Kasumi-1 (cell line): ENCODE results near the gene HCK.
"Not testable (repeated sequence)": the region's sequence is repeated elsewhere in the genome, so short reads cannot be mapped to it uniquely, and the experiment has no call there.

Source experiments
- DNase-seq, 2 experiments: peaks; one replicate each; lab custom pipeline; 2025; lab: John Stamatoyannopoulos, UW

Gene HCK

DNA sequence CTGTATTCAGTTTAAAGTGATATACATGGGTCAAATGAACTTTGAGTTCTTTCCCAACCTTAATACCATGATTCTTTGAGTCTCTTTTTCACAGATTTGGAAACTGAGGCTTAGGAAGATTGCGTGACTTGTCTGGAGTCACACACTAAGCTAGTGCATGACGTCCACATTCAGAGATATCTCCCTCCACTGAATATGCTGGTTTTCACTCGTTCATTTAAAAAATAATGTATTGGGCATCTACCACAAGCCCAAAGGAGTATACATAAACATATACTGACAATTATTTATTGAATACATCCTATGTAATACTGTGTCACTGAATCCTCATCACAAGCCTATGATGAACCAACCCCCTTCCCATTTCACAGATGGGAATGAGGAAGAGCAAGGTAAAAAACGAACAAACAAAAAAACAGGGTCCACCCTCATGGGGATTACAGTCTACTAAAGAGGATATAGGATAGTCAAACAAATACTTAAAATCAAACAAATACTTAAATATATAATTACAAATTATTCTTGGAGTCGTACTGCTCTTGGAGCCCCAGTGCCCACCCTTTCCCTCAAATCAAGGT lies 56.9 kb downstream of the HCK start:
- DNase-seq = no peak

DNA sequence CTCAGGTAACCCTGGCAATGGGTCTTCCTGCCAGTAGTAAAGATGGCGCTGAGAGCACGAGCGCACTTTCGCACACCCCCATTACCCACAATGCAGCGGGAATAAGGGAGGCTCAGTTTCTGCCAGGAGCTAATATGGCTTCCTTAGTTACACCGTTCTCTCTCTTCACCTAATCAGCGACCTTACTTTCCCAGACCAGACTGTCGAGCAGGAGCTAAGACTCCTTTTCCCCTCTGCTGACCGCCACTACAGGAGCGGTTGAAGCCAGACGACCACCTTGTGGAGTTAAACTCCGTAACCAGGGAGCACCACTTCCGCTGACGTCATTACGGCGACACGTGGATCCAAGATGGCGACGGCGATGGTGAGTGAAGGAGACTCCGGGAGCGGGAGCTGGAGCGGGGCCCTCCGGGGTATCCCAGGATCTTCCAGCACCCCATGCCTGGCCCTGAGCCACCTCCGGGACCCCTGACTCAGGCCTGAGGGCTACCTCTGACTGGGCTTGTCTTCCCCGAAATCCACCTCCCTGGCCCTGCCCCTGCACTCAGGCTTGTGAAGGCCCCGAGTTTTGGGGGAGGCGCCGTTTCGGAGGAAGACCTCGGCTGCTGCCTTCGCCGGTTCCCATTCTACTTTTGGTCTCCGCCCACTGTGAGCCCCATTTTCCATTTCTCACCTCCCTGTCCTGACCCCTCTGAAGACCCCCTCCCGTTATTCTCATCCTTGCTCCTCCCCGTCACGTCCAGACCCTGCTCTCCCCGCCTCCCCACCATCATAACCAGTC lies 57.5 kb downstream of the HCK start, which contains the start of gene TM9SF4:
Gene TM9SF4, plus strand, starts transcription at position 323 of the 781 bp plus-strand sequence. Its CDS starts 27 bp downstream, at position 350.
- peak; percentile 93 to 95 for DNase-seq

DNA sequence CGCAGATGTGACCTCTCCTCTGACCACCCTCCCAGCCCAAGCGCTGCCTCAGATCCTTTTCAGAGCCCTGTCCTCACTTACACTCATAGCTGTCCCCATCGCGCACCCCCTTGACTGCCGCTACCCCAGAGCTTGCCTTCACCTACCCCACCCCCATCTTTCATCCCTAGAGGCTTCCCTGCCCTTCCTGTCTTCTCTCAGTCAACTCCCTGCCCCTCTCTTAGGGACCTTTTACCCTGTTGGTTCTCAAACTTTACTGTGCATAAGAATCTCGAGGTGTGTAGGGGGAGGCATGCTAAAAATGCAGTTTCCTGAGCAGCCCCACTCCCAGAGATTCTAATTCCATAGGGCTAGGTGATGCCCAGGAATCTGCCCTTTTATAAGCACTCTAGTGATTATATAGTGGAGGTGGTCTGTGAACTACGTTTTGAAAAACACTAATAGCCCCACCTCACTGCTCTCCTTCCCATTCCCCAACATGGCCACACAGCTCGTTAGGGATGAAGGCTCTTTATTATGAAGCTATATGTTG lies 58.2 kb downstream of the HCK start:
- DNase-seq = no peak

DNA sequence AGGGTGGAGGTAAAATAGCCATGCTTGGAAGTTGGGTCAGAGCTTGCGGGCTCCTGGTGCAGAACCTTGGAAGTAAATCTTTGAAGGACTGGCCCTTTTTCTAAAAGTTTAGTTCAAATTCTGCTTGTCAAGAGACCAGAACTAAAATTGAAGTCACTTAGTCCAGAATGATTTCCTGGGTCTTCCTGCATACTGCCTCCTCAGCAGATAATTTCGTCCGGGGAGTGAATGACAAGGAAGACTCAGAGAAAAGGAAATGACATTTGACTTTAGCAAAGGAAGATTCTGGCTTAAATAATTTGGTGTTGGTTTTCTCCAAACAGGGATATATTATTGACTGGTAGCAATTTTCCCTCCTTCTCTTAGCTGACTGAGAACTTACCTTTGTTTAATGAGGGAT lies 58.7 kb downstream of the HCK start:
- no peak for DNase-seq

DNA sequence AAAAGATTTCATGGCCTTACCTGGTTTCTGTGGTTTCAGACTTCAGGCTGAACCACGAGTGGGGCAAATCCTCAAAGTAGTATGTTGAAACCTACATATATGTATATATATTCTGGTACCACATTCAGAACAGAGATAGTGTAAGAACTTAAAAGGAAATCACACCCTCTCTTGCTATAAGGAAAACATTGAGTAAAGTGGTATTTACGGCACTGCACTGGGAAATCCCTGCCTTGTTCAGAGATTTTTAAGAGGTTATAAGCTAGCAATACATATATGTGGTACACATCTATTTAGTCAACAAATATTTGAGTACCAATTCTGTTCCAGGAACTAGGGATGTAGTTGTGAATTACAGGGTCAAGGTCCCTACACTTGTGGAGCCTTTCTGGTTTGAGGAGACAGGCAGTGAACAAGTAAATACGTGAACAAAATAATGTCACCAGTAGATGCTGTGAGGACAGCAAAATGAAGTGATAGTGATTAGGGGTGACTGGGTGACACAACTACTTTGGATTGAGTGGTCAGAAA lies 59.2 kb downstream of the HCK start:
- DNase-seq = no peak

DNA sequence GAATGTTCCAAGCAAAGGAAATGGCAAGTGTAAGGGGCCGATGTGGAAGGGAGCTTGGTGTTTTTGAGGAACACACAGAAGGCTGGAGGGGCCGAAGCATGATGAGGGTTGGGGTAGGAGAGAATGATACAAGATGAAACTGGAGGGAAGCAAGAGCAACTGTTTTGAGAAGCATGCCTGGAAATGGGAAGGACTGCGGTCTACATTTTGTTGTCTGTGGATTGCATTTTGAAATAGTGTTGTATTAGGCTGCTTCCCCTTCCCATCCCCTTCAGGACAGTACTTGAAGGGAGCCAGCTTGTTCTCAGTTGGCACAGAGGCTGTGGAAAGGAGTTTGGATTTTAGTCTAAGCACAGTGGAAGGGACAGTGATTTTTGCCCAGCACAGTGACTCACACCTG lies 59.7 kb downstream of the HCK start:
- no peak for DNase-seq

- DNase-seq = peak; percentile 77 to 82
Observed at GRCh38 chr20:32112841-32113240, 60.8 kb downstream of the HCK start.

GRCh38 chr20:32113591-32114260 lies 61.7 kb downstream of the HCK start:
- DNase-seq = no peak

GRCh38 chr20:32114305-32114960 lies 62.4 kb downstream of the HCK start:
- no peak for DNase-seq

GRCh38 chr20:32115211-32115767 lies 63.2 kb downstream of the HCK start:
- no peak for DNase-seq

- DNase-seq = no peak
Observed at GRCh38 chr20:32116079-32116521, 64.1 kb downstream of the HCK start.

DNA sequence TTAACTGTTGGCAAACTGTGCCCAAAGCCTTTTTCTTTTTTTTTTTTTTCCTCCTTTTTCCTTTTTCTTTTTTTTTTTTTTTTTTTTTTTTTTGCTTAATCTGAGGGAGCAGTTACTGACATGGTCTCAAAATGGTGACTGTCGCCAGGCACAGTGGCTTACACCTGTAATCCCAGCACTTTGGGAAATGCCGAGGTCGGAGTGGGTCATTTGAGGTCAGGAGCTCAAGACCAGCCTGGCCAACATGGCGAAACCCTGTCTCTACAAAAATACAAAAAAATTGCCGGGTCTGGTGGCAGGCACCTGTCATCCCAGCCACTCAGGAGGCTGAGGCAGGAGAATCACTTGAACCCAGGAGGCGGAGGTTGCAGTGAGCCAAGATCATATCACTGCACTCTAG lies 64.8 kb downstream of the HCK start:
- DNase-seq = not testable (repeated sequence)

DNA sequence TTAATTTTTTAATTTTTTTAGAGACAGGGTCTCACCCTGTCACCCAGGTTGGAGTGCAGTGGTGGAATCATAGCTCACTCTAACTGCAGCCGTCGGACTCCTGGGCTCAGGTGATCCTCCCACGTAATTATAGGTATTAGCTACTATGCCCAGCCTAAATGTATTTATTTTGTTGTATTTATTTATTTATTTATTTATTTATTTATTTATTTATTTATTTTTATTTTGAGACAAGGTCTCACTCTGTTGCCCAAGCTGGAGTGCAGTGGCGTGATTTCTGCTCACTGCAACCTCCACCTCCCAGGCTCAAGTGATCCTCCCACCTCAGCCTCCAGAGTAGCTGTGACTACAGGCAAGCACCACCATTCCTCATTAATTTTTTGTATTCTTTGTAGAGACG lies 66.4 kb downstream of the HCK start:
- not testable (repeated sequence) for DNase-seq

DNA sequence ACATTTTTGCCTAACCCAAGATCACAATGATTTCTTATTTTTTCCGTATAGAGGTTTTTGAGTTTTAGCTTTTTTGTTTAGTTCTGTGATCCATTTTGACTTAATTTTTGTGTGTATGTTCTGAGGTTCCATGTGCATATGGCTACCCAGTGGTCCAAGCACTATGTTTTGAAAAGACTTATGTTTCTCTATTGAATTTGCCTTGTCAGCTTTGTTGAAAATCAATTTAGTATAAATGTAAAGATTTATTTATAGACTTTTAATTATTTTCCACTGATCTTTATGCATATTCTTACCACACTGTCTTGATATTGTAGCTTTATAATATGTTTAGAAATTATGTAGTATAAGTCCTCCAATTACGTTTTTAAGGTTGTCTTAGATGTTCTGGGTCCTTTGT lies 67.7 kb downstream of the HCK start:
- DNase-seq = no peak

DNA sequence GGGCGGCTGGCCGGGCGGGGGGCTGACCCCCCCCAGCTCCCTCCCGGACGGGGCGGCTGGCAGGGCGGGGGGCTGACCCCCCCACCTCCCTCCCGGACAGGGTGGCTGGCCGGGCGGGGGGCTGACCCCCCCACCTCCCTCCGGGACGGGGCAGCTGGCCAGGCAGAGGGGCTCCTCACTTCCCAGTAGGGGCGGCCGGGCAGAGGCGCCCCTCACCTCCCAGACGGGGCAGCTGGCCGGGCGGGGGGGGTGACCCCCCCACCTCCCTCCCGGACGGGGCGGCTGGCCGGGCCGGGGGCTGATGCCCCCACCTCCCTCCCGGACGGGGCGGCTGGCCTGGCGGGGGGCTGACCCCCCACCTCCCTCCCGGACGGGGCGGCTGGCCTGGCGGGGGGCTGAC lies 69.9 kb downstream of the HCK start:
- not testable (repeated sequence) for DNase-seq

DNA sequence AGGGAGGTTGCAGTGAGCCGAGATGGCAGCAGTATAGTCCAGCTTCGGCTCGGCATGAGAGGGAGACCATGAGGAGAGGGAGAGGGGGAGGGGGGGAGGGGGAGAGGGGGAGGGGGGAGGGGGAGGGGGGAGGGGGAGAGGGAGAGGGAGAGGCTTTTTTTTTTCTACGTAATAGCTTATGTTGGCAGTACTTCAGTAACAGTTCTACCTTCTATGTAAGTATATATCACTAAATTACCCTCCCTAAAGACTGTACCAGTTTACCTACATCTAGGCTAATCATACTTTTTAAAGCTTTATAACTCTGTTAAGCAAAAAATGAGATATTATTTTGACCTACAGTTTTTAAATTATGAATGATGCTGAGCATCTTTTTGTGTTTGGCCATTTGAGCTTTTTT lies 71.0 kb downstream of the HCK start:
- no peak for DNase-seq

DNA sequence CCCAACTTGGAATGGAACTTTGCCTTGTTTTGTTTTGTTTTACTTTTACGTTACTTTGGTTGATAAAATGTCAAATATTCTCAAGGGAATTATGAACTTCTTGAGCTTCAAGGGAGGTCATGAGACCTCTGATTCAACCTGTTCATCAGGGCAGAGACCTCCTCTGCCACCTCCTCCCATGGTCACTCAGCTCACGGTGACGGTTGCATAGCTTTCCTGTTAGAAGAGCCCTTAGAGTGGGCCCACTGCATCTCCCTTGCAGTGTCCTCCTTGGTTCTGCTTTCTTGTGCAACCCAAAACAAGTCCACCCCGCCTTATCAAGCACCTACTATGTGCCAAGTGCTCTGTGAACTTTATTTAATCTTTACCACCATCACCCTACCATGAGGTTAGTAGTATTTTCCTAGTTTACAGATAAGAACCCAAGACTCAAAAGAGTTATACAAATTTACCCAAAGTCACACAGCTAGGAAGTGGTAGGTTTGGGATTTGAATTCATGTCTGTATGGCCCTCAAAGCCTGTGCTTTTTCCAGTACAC lies 72.9 kb downstream of the HCK start:
- DNase-seq = no peak

GRCh38 chr20:32125506-32125905 lies 73.5 kb downstream of the HCK start:
- no peak for DNase-seq

DNA sequence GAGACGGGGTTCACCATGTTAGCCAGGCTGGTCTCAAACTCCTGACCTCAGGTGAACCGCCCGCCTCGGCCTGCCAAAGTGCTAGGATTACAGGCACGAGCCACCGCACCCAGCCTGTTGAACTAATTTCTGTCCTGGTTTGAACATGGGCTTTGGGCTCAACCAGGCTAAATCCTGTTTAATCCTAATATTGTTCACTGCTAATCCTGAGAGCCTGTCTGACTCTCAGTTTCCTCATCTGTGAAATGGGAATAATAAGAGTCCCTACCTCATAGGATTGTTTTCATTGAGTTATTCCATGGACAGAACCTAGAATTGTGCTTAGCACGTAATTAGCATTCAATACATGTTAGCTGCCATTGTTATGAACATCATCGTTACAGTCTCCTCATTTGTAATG lies 74.9 kb downstream of the HCK start:
- no peak for DNase-seq

DNA sequence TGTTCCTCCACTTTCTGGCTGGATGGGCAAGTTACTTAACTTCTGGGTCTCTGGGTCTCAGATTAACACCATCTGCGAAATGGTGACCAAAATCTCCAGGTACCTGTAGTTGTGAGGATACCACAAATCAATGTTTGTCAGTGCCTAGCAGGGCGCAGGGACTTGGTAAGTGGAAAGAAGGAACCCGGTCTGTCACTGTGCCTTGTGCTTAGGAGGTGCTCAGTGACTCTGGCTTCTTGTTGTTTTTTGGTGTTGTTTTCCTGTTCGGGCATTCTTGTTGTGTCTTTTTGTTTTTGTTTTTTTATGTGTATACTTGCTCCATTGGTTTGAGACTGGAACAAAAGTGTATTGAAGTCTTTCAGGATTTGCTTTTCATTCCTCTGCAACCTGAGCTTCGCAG lies 75.3 kb downstream of the HCK start:
- DNase-seq = no peak

GRCh38 chr20:32128167-32128566 lies 76.1 kb downstream of the HCK start:
- DNase-seq = no peak
